DMS53 treated with DMSO at 0.1 percent for 48 hours (cell line): ENCODE results near the gene CSF1.

Experiments used
- DNase-seq: peaks from one replicate; lab custom pipeline; 2025; ENCODE audit not compliant: unreplicated experiment; lab: John Stamatoyannopoulos, UW

The CSF1 gene

DNA sequence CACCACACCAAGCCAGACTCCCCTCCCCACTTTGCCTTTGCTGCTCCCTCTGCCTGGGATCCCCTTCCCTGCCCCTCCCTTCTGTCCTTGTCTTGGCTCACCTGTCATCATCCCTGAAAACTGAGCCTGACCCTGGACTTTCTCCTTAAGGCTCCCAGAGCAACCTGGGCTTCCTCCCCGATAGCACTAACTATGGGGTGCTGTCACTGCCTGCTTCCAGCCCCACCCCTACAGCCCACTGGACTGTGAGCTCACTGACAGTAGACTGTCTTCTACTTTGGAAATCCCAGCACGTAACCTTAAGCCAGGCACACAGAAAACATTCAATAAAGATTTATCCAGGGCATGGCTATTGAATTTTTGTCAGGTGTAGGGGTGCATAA is 9.5 kb upstream of the CSF1 start:
- no peak for DNase-seq

DNA sequence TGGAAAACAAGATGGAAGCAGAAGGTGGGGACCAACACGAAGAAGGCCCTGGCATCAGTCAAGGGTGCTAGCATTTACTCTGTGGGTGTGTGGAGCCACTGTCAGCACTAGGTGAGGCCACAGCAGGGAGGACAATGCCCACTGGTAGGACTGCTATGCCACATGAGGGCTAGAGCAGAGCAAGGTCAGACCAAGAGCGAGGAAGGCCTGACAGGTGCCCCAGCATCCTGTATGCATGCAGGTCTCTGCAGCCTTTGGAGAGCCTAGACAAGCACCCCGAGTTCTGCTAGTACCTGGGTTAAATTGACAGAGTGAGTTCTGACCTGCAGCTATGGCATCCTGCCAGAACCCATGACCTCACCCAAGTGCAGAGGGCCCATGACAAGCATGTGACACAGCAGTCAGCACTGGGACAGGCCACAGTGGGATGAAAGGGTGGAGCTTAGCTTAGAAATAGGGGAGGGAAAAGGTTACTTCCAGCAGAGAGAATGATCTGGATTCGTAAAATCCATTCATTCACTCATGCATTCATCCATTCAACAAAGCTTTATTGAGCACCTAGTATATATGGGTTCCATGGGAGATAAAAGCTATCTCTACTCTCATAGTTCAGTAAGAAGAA is 9.0 kb upstream of the CSF1 start:
- no peak for DNase-seq

DNA sequence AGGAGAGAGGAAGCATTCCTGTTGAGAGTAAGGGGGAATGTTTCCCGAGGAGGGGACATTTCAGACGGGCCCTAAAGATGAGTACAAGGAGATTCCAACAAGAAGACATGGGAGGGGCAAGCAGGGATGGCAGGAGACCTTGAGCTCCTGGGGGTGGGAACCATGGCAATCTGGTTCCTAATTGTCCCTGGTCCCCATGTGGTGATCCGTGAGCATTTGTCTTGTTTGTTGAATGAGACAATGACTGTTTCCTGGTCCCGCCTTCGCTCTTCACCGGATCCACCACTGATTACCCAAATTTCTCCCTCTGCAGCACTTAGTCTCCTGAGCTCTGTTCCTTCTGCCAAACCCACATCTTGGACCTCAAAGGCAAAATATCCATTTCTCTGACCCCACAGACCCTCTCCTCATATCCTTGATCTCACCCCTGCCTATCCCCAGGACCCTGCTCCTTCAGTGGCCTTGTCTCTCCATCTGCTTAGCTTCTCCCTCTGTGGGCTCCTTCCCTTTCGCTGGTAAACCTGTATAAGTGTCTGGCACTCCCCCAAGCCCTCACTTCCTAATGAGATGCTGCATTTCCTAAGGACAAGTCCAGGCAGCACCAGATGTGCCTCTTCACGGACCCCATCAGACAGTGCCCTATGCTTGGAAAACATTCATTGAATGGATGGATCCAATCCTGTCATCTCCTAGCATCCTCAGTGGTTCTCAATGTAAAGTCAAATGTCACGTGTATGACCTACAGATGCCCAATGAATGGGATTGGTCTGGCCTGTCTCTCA is 8.3 kb upstream of the CSF1 start:
- DNase-seq = no peak

DNA sequence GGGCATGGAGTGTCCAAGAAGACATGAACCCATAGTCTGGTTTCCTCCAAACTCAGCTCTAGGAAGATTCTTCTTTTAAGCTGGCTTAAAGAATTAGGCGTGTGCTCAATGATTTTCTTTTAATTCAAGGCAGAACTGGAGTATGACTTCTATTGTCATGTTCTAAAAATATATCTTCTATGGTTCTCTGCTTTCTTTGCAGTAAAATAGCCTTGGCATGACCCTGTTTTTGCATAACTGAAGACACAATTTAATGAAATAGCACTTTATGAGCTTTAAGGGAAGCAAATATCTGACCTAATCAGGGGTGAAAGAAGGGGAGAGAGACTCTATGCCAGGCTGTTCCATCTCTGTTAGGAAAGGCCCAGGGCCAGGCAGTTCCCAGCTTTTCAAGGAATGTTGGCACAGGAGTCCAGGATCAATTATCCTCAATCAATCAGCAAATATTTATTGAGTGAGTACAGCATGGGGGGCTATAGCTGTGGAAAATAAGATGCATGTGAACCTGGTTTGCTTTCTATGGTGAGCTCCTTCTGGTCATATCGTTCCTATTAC is 7.2 kb upstream of the CSF1 start:
- DNase-seq = no peak

DNA sequence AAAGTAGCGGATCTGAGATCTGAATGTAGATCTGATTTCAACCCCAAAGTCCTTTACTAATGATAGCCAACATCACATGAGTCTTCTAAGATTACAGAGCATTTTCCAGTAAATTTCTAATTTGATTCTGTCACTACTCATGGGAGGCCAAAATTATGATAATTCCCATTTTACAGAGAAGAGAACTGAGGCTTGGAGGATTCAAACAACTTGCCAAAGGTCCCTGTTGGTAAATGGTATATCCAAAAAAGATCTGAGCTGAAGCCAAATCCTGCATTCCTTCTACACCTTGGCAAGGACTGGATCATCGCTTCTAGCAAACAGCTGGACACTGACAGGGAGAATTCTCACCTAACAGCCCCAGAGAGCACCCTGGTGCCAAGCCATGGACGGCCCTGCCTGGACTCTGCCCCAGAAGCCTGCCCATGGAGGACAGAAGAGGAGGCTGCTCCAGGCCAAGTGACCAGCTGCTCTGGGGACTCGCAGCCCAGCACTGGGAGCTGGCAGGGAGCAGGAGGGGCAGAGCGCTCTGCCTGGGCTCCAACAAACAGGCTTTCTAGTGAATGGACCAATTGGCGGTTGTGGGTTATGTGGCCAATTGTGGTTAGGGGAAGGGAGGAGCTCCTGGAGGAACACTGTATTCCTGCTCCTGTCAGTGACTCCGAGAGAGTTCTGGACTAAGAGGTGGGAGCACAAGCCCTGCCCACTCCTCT is 6.4 kb upstream of the CSF1 start:
- DNase-seq = no peak

DNA sequence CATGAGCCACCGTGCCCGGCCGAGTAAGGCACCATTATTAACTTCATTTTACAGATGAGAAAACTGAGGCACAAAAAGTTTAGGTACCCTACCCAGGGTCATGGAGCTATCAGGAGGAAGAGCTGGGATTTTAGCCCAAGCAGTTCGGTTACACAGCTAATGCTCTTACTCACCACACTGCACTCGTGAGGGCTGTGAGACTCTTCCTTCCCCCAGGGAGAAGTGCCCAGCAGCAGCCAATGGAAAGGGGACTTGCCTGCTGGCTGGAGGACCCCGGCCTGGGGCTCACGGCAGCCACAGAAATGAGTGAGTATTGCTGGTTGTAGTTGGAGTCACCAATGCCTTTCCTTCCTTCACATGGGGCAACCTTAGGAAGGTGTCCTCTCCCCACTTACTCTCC is 5.2 kb upstream of the CSF1 start:
- no peak for DNase-seq

DNA sequence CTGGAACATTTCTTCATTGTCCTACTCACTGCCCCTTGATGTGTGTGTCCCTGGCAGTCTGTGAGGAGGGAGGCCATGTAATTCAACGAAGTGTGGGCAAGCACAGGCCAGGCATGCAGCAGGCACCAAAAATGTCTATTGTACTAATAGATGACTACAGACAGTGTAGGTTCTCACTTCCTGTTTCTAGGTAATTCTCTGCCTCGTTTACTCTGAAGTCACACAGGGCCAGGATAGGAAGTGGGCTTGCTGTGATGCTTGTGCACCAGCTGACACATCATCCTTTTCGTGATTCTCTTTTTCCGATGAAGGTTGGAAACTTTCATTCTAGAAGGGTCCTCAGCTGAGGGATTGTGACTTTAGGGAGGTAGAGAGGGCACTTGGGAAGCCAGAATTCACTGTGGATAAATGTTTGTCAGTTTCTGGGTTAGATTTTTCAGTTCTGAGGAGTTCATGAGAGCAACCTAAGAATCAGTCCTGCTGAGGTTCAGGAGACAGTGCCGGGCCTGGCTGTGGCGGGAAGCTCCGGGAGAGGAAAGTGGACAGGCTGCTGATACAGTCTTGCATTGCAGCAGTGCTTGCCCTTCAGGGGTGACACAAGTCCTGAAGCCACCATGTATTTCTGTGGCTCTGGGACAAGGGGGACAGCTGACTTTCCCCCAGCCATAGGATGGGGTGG is 4.3 kb upstream of the CSF1 start:
- no peak for DNase-seq

DNA sequence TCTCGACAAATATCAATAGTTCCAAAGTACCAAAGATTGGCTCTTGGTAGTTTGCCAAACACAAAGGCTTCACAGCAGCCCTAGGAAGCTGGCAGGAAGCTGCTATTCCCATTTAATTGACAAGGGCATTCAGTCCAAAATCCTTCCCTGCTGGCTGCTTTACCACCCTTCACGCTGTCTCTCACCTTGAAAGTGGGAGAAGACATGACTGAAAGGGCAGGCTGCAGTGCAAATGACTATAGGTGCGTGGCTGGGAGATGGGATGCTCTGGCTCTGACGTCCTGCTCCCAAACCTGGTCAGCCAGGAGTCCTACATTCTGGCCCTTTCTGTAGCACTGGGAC is 3.8 kb upstream of the CSF1 start:
- no peak for DNase-seq

DNA sequence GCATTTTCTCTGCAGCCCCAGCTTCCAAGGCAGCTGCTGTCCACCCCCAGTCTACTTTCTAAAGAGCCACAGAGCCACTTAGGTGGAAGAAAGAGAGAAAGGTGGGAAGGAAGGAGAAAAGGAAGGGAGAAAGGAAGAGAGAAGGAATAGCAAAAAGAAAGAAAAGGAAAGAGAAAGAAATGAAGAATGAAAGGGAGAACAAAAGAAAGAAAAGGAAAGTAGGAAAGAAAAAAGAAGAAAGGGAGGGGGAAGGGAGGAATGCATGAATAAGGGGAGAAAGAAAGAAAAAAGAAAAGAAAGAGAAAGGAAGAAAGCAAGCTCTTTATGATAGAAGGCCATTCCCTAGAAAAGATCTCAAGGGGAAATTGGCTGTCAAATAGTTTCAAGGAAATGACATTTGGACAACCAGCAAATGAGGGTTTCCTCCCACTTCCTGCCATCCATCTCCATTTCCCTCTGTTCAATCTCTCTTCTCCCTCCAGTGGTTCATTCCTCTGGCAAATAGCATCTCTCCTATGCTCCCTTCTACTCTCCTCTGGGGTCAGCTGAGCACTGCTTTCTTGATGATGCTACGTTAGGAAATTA is 3.4 kb upstream of the CSF1 start:
- no peak for DNase-seq

DNA sequence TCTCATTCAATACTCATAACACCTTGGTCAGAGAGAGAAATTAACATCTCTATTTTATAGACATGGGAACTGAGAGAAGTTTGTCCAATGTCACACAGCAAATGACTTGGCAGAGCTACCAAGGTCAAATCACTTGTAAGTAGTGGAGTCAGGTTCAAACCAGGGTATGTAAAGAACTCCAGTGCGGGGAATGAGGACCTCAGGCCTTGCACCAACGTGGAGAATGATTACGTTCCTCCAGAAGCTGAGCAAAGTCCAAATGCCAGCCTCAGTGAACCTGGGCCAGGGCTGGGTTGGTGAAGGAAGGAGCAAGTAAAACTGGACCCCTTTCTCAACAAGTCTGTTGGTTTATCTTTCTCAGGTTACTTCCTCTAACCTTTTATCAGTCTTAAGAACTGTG is 1.8 kb upstream of the CSF1 start:
- no peak for DNase-seq

DNA sequence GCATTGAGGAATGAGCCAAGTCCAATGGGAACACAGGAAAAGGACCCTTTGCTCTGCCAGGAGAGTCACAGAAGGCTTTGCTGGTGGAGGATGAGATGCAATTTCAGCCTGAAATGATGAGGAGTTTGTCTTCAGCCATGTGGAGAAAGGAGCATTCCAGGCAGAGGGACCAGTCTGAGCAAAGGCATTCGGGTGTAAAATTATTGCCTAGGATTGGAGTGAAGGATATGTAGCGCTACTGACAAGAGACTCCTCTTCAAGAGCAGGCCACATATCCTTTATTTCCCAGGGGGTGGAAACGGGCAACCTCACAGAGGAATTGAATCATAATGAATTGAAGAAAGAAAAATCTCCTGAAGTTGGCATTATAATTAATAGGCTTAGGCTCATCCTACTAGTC is 1.1 kb upstream of the CSF1 start:
- DNase-seq = no peak

DNA sequence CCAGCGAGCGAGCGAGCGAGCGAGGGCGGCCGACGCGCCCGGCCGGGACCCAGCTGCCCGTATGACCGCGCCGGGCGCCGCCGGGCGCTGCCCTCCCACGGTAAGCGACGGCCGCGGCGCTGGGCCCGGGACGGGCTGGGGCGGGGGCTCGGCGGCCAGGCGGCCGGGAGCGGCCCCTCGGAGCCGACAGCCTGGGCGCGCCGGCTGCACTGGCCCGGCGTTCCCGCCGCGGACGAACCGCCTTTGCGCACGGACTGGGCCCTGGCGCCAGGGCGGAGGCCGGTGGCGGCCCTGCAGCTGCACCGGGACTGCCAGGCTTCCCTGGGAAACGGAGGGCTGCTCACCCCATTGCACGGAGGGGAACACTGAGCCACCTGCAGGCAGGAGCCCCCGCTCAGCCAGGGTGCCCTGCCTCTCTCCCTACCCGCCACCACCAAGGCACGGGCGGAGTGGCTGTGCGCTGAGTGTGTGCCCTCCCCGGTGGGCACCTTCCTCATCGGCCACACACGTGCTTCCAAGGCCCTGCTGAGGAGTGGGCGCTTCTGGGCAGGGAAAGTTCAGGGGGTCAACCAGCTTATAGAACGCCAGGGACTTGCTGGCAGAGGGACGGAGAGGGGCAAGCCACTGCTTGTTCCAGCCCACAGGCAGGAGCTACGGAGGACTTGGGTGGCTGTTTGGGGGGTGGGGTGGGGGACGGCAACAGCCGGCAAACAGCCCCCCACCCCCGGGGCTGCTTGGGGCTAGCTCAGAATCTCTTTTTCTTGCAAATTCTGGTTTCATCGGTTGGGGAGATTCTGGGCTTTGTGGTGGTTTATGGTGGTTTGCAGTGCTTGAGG is 532 bp downstream of the CSF1 start:
- no peak for DNase-seq

DNA sequence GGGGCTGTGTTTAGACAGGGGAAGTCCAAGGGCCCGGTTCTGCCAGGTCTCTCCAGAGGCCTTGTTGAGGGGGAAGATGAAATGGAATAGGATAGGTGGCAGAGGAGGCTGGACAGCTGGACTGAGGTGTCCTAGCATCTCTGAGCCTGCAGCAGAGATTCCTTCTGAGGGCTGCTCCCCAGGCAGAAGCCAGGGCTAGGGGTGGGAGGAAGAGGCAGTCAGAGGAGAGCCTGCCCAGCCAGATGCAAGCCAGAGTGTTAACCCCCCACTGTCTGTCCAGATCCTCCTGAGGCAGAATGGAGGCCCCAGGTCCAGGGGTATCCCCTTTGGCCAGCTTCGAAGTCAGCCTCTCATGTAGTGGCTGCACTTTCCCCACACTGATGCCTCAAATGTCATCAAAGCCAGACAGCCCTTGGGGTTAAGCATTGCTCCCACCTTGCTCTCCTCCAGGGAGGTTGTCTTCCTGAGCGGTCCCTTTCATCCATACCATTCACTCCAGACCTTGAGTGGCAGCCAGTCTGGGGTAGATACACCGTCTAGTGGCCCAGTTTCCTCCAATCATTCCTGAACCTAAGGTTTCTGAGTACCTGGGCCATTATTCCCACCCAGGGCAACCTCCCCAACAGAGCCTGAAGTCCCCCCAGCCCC is 1.7 kb downstream of the CSF1 start:
- no peak for DNase-seq

DNA sequence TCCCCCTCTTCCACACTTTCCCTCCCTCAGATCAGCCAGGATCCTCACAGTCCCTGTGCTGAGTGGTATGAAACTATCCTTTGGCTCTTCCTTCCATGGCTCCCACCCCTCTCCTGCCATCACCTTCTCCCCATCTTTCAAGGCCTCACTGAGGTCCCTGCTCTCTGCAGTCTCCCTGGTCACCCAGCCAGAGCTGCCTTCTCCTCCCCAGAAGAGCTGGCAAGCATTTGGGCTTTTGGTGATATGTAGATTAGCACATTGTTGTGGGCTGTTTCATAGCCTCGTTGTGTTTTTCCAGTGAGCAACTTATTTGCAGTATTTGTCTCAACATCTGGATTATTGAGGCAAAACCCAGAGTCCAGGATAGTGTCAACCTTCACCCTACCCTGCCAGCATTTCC is 2.2 kb downstream of the CSF1 start:
- no peak for DNase-seq

DNA sequence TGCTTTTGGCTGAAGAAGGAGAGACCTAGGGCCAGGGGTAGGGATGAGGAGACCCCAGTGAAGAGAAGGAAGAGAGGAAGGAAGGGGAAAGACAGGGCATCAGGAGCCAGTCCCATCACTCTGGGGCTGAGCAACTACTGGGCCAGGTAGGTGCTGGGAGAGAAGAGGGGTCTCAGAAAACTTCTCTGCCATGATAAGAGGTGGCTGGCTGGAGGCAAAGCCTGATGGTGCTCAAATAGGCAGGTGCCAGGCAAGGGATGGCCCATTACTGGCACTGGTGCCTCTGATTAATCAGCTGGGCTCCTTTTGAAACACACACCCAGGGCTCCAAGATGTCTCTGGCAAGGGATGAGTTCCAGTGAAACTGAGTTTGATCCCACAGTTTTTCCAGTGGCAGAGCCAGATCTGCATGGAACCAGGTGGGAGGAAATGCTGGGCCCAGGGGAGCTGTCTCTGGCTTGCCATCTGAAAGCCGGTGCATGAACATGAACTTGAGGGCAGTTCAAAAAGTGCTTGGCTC is 2.8 kb downstream of the CSF1 start:
- no peak for DNase-seq

DNA sequence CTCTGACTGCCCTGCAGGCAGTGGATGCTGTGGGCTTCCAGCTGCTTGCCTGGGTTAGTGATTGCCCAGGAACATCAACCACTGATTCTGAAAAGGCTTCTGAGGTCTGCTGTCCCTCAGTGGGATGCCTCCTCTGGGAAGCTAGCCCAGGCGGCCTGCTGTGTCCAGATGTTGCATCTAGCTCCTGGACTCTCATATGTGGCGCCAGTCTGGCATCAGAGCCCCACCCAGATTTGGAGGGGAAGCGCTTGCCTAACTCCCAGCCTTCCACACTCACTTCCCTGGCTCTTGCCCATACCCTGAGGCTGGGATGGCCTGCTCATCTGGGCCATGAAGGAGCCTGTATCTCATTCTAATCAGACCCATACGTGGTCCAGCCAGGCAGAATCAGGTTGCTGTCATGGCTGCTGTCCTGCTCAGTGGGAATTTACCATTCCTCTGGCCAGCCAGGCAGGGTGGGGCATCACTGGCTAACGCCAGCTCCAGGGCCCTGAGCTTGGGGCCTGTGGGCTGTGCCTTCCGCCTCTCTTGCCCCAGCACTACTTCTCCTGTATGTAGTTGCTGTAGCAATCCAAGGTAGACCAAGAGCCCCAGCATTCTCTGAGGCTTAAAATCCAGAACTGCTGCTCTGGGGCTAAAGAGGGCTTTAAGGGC is 4.1 kb downstream of the CSF1 start:
- DNase-seq = no peak

DNA sequence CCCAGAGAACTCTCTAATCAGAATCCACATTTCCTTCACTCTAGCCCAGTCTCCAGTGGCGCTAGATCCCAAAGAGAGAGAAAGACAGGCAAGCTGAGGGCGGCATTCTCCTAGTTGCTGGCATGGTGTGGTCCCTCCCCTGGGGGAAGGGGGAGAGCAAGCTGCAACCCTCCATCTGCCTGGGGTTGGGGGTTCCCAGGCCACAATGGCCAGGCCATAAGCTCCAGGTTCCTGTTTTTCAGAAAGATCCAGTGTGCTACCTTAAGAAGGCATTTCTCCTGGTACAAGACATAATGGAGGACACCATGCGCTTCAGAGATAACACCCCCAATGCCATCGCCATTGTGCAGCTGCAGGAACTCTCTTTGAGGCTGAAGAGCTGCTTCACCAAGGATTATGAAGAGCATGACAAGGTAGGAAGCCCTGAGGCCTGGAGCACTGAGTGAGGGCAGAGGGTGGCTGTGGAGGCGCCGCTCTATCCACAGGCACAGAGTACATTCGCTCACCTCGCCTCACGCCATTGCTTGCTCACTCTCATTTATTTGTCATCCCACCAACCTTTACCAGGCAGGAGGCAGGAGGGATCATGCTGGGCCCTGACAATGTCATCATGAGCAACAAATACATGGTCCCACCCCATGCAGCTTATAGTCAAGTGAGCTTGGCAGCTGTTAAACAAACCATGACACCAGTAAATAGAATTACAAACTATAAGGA is 6.6 kb downstream of the CSF1 start:
- no peak for DNase-seq

DNA sequence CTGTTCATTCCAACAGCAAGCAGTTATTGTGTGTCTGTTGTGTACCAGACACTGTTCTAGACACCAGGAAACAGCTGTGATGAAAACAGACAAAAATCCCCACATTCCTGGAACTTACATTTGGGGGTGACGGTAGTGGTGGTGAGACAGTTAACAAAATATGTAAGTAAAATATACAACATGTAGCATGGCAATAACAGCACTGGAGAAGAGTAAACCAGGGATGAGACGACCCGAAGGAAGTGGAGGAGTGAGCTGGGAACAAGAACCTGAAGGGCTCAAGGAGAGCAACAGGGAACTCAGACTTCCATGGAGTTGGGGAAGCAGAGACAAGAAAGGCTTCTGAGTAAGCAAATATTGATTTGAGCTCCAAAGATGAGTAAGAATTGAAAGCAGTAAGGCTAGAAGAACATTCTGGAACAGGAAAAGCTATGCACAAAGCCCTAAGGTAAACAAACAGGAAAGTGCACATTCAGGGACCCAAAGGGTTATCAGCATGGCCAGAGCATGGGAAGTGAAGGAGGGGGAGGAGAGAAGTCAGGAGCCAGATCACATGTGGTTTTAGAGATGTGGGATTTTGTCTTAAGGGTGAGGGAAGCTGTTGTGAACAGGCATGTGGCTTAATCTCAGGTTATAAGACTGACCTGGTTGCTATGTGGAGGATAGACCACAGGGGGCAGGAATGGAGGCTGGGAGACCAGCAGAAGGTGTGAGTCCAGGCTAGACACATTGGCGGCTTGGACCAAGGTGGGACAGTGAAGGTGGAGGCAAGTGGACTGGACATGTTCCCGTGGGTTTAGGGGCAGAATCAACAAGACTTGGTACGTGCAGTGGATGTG is 7.3 kb downstream of the CSF1 start:
- DNase-seq = no peak
